Body of pancreas (tissue), 4 donors: ENCODE data around the gene AK2. TPM values are rescaled to one million over a fixed set of nuclear protein-coding genes. Genes with fewer than 3 reads are reported as not detected.
"Not testable (repeated sequence)": the region's sequence is repeated elsewhere in the genome, so short reads cannot be mapped to it uniquely, and the experiment has no call there.

Experiments
- ATAC-seq: fragments of 150-250 bp; one replicate; pipeline ENCODE4 v1.9.1; 2016
- DNase-seq, 4 donors: peaks; one replicate each; pipeline ENCODE4 v3.0.0-alpha.2; 2019
- H3K27ac ChIP-seq, 4 donors: fragments of 200-600 bp; sonication (generic); 1 replicate in 3 of 4; 2 replicates in 1 of 4; pipeline versions ENCODE4 v1.5.1 to v1.6.1; 2016 to 2019; ENCODE audit warnings: mild to moderate bottlenecking in 1 of 4, mixed read lengths in 1 of 4, moderate library complexity in 1 of 4
- H3K27me3 ChIP-seq, 2 donors: fragments of 200-600 bp; sonication (generic); one replicate each; pipeline ENCODE4 v1.6.0; 2016; ENCODE audit warnings: mild to moderate bottlenecking in 1 of 2
- H3K36me3 ChIP-seq, 2 donors: fragments of 200-600 bp; sonication (generic); replicated peaks in 1 of 2; 2 replicates each; pipeline ENCODE4 v1.5.1; 2016; ENCODE audit warnings: low read depth in 2 of 2; ENCODE audit not compliant: insufficient read depth in 1 of 2
- H3K4me1 ChIP-seq: fragments of 200-600 bp; sonication (generic); one replicate; pipeline ENCODE4 v1.6.0; 2016
- H3K4me3 ChIP-seq, 2 donors: fragments of 200-600 bp; sonication (generic); 1 replicate in 1 of 2; 2 replicates in 1 of 2; pipeline ENCODE4 v1.5.1; 2016 to 2019
- H3K9me3 ChIP-seq, 3 donors: fragments of 200-600 bp; sonication (generic); 1 replicate in 2 of 3; 2 replicates in 1 of 3; pipeline ENCODE4 v1.5.1; 2016
- POLR2A ChIP-seq, 3 donors: fragments of 450-650 bp; IDR thresholded peaks; one replicate each; pipeline ENCODE4 v1.6.1; 2016; ENCODE audit warnings: antibody characterized with exemption in 3 of 3, mild to moderate bottlenecking in 2 of 3
- WGBS, 2 donors: methylation state at CpG; one replicate each; pipeline ENCODE4 v1.1.5; 2017; 5-methylcytosine and 5-hydroxymethylcytosine counted together
- intact Hi-C: fragments of 100-400 bp; cut with DNase I; formaldehyde crosslinking; loops from one replicate; pipeline ENCODE4 v1.15.1; 2023
- total RNA-seq, 2 donors: library from RNA; depleted of rRNA; stranded (reverse); fragments of >200 nt; gene quantifications; one replicate each; pipeline ENCODE4 v1.1.0, GENCODE V29; 2016
- TF ChIP-seq, protein P1 (sequence below), 7 experiments: fragments of 450-650 bp in 4 of 7; fragments of 200-600 bp in 3 of 7; sonication (generic) in 3 of 7; IDR thresholded peaks; one replicate each; pipeline ENCODE4 v1.5.1; 2016 to 2019; ENCODE audit warnings: antibody characterized with exemption in 7 of 7

Gene AK2
- total RNA-seq, 2 donors from 2014 or later: 76.8 to 533 TPM

DNA sequence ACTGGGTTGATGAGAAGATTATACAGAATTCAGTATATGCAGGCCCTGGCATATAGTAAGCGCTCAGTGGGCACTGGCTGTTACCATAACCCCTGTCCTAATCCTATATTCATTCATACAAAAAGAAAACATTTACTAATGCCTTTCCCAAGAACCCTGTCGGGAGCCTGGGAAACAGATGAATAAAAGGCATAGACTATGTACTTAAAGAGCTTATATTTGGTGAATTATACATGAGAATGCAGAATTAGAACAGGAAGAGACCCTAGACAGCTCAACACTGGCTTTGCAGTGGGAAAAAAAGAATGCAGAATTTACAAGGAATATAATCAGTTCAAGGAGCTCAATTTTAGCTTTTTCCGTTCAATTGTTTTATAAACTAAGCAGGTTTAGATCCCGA, 10.9 kb downstream of the AK2 start:
- TF ChIP-seq POLR2A (IDR thresholded peaks at IDR 0.05): no peak
- TF ChIP-seq, protein P1, sequence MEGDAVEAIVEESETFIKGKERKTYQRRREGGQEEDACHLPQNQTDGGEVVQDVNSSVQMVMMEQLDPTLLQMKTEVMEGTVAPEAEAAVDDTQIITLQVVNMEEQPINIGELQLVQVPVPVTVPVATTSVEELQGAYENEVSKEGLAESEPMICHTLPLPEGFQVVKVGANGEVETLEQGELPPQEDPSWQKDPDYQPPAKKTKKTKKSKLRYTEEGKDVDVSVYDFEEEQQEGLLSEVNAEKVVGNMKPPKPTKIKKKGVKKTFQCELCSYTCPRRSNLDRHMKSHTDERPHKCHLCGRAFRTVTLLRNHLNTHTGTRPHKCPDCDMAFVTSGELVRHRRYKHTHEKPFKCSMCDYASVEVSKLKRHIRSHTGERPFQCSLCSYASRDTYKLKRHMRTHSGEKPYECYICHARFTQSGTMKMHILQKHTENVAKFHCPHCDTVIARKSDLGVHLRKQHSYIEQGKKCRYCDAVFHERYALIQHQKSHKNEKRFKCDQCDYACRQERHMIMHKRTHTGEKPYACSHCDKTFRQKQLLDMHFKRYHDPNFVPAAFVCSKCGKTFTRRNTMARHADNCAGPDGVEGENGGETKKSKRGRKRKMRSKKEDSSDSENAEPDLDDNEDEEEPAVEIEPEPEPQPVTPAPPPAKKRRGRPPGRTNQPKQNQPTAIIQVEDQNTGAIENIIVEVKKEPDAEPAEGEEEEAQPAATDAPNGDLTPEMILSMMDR (IDR thresholded peaks at IDR 0.05): no peak
- H3K27me3 ChIP-seq: no peaks in the 10 kb centered on the region
- peak overlapping the region in 1 of 4 donors; percentile 70 for H3K27ac ChIP-seq
- H3K36me3 ChIP-seq: peaks cover 0 to 4% of the 10 kb centered on the region in 2 donors
- ATAC-seq (no peak), DNase-seq (no peak)
- WGBS, 2 donors: 80 to 82% methylated on average over 4 of the region's 4 CpGs
- no peaks in the 10 kb centered on the region for H3K9me3 ChIP-seq
- peaks cover 84% of the 10 kb centered on the region for H3K4me1 ChIP-seq
- intact Hi-C loops: no loop called here
- H3K4me3 ChIP-seq: no peak overlapping the region

DNA sequence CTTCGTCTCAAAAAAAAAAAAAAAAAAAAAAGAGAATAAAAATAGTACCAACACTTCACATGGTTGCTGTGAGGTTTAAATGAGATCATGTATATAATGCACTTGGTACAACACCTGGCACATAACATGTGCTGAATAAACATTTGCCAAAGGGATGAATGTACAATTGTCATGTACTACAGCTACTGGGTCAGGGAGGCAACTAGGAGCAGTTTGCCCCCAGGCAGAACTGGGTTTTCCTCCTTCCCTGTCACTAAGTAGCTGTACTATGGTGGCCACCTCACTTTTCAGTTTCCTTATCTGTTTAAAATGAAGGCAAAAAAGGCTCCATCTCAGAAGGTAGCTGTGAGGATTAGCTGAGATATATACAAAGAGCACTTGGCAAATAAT, 11.5 kb downstream of the AK2 start:
- H3K4me1 ChIP-seq: peaks cover 79% of the 10 kb centered on the region
- no peak overlapping the region for H3K4me3 ChIP-seq
- DNase-seq: no peak
- H3K9me3 ChIP-seq: no peaks in the 10 kb centered on the region
- H3K36me3 ChIP-seq: peaks cover 0 to 10% of the 10 kb centered on the region in 2 donors
- TF ChIP-seq POLR2A (IDR thresholded peaks at IDR 0.05): no peak
- TF ChIP-seq, protein P1 (IDR thresholded peaks at IDR 0.05): no peak
- H3K27me3 ChIP-seq: no peaks in the 10 kb centered on the region
- H3K27ac ChIP-seq: peak overlapping the region in 1 of 4 donors; percentile 70
- intact Hi-C loops: no loop called here
- ATAC-seq: no peak
- WGBS, 2 donors: 60 to 95% methylated on average over 1 of the region's 1 CpG

DNA sequence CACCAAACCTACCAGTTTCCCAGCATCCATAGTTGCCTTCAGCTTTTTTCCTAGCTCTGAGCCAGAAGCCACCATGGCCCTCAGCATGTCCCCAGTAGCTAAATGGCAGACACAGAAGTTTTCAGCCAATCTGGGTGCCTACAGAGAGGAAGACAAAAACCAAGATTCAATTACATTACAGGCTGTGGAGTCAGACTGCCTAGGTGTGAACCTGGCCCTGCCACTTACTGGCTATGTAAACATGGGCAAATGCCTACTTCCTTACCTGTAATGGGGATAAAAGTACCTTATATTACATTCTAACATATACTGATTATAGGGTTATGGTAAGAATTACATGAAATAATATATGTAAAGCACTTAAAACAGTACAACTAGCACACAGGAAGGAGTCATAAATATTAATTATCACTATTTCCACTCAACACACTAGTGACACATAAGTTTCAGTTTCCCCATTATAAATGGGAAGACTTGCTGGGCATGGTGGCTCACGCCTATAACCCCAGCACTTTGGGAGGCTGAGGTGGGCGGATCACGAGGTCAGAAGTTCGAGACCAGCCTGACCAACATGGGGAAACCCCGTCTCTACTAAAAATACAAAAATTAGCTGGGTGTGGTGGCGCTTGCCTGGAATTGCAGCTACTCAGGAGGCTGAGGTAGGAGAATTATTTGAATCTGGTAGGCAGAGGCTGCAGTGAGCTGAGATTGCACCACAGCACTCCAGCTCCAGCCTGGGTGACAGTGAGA, 12.1 kb downstream of the AK2 start:
- H3K4me3 ChIP-seq, intact Hi-C loops, ATAC-seq, H3K9me3 ChIP-seq, H3K27me3 ChIP-seq: not testable (repeated sequence)
- WGBS, 2 donors: 84 to 87% methylated on average over 6 of the region's 6 CpGs
- peak overlapping the region in 1 of 4 donors; percentile 16 for H3K27ac ChIP-seq
- H3K4me1 ChIP-seq: peaks cover 73% of the 10 kb centered on the region
- H3K36me3 ChIP-seq: peaks cover 0 to 11% of the 10 kb centered on the region in 2 donors
- DNase-seq: peak in 1 of 4 donors; percentile 33

- DNase-seq (no peak), ATAC-seq (peak; percentile 77)
- peaks cover 64% of the 10 kb centered on the region for H3K4me1 ChIP-seq
- H3K27me3 ChIP-seq: no peaks in the 10 kb centered on the region
- no peak overlapping the region for H3K4me3 ChIP-seq
- peaks cover 0 to 15% of the 10 kb centered on the region in 2 donors for H3K36me3 ChIP-seq
- intact Hi-C loops: no loop called here
- H3K27ac ChIP-seq: peak overlapping the region in 3 of 4 donors; percentile 32 to 66 (median 52)
- H3K9me3 ChIP-seq: no peaks in the 10 kb centered on the region
- TF ChIP-seq, protein P1 (IDR thresholded peaks at IDR 0.05): no peak
- TF ChIP-seq POLR2A (IDR thresholded peaks at IDR 0.05): no peak
These were observed 14.0 kb downstream of the AK2 start for GRCh38 chr1:33022650-33023200.

GRCh38 chr1:33021567-33022431, 14.9 kb downstream of the AK2 start:
- TF ChIP-seq, protein P1 (IDR thresholded peaks at IDR 0.05): no peak
- no peak for TF ChIP-seq POLR2A (IDR thresholded peaks at IDR 0.05)
- DNase-seq (no peak), ATAC-seq (no peak)
- peaks cover 55% of the 10 kb centered on the region for H3K4me1 ChIP-seq
- 59 to 65% methylated on average over 4 of the region's 4 CpGs for WGBS, 2 donors
- intact Hi-C loops: no loop called here
- no peaks in the 10 kb centered on the region for H3K9me3 ChIP-seq
- no peaks in the 10 kb centered on the region for H3K27me3 ChIP-seq
- peak overlapping the region in 2 of 4 donors; percentile 52 to 66 for H3K27ac ChIP-seq
- peaks cover 0 to 15% of the 10 kb centered on the region in 2 donors for H3K36me3 ChIP-seq
- H3K4me3 ChIP-seq: no peak overlapping the region
